ENCODE results near the gene LRRC3.

Gene LRRC3

GRCh38 chr21:44479556-44480199 is 24.4 kb downstream of the LRRC3 start:
- peak; percentile 25 for DNase-seq (ENCODE audit: low read depth)

GRCh38 chr21:44480200-44481053 is 25.1 kb downstream of the LRRC3 start:
- DNase-seq (ENCODE audit: low read depth), result no peak

GRCh38 chr21:44482581-44483287 is 27.4 kb downstream of the LRRC3 start:
- DNase-seq (ENCODE audit: low read depth), result no peak

GRCh38 chr21:44483288-44484237 is 28.3 kb downstream of the LRRC3 start:
- no peak for DNase-seq (ENCODE audit: low read depth)

GRCh38 chr21:44484498-44485253 is 29.4 kb downstream of the LRRC3 start:
- DNase-seq (ENCODE audit: low read depth), result no peak

- peak; percentile 45 for DNase-seq (ENCODE audit: low read depth)
Observed at GRCh38 chr21:44485254-44485793, 30.0 kb downstream of the LRRC3 start.

- DNase-seq (ENCODE audit: low read depth), result no peak
Observed at GRCh38 chr21:44485796-44486195, 30.5 kb downstream of the LRRC3 start.

- DNase-seq (ENCODE audit: low read depth), result no peak
Observed at GRCh38 chr21:44486302-44486701, 31.0 kb downstream of the LRRC3 start.

GRCh38 chr21:44487831-44488230 is 32.5 kb downstream of the LRRC3 start:
- DNase-seq (ENCODE audit: low read depth), result no peak

- no peak for DNase-seq (ENCODE audit: low read depth)
Observed at GRCh38 chr21:44489962-44490361, 34.7 kb downstream of the LRRC3 start.

GRCh38 chr21:44490405-44490804 is 35.1 kb downstream of the LRRC3 start:
- no peak for DNase-seq (ENCODE audit: low read depth)

- DNase-seq (ENCODE audit: low read depth), result no peak
Observed at GRCh38 chr21:44490816-44491215, 35.5 kb downstream of the LRRC3 start.

GRCh38 chr21:44492567-44493385 is 37.5 kb downstream of the LRRC3 start:
- no peak for DNase-seq (ENCODE audit: low read depth)

GRCh38 chr21:44494418-44494817 is 39.1 kb downstream of the LRRC3 start:
- no peak for DNase-seq (ENCODE audit: low read depth)

GRCh38 chr21:44494956-44495355 is 39.6 kb downstream of the LRRC3 start:
- no peak for DNase-seq (ENCODE audit: low read depth)

- no peak for DNase-seq (ENCODE audit: low read depth)
Observed at GRCh38 chr21:44495611-44496563, 40.6 kb downstream of the LRRC3 start.

GRCh38 chr21:44496564-44497550 is 41.5 kb downstream of the LRRC3 start:
- no peak for DNase-seq (ENCODE audit: low read depth)

Data from activated T-cell treated with anti-CD3 and anti-CD28 coated beads for 1 hour (primary cell).